PC-3 (cell line): ENCODE results near the gene DENND4C.

Source experiments
- CTCF ChIP-seq: fragments of 300-600 bp; sonication (generic); conservative IDR thresholded peaks from 2 replicates; pipeline ENCODE4 v1.5.1; 2017; ENCODE audit warnings: antibody characterized with exemption, low read depth, mild to moderate bottlenecking, low read length
- EZH2phosphoT487 ChIP-seq: fragments of 300-600 bp; sonication (generic); IDR thresholded peaks from 2 replicates; pipeline ENCODE4 v1.6.1; 2018; ENCODE audit warnings: mild to moderate bottlenecking, antibody characterized with exemption, low read length, borderline replicate concordance

GRCh38 chr9:19290103-19290502, 59.6 kb downstream of the DENND4C start:
- TF ChIP-seq CTCF (no peak), EZH2phosphoT487 (no peak)
